ENCODE results near the gene TNFRSF4.
A peak's percentile ranks its signal among the peaks of the same experiment; 100 is the strongest.

The TNFRSF4 gene

GRCh38 chr1:1164361-1164700 is 49.6 kb downstream of the TNFRSF4 start:
- no peak overlapping the region for H2AK5ac ChIP-seq (ENCODE audit: low read length)
- no peak overlapping the region for H3K4ac ChIP-seq (ENCODE audit: low read depth, low read length)
- no peak overlapping the region for H2BK120ac ChIP-seq (ENCODE audit: low read depth, low read length)
- H3K56ac ChIP-seq (ENCODE audit: low read length): peak overlapping the region; percentile 86
- DNase-seq: no peak
- H4K8ac ChIP-seq (ENCODE audit: low read depth, low read length): no peak overlapping the region
- H4K5ac ChIP-seq (ENCODE audit: low read length): no peak overlapping the region
- peaks cover 4% of the 10 kb centered on the region for H3K4me1 ChIP-seq (ENCODE audit: control insufficient read depth, low read depth, low read length)
- H3K79me1 ChIP-seq (ENCODE audit: low read length): no peaks in the 10 kb centered on the region
- no peak overlapping the region for H2BK5ac ChIP-seq (ENCODE audit: low read length)
- peak overlapping the region; percentile 53 for H3K9ac ChIP-seq (ENCODE audit: low read length)
- H3K79me2 ChIP-seq (ENCODE audit: control insufficient read depth, insufficient read depth, low read length): no peaks in the 10 kb centered on the region
- H3K23ac ChIP-seq (ENCODE audit: low read length): peak overlapping the region; percentile 80
- no peak overlapping the region for H2BK15ac ChIP-seq (replicated peaks; ENCODE audit: low read depth)
- H3K27me3 ChIP-seq (ENCODE audit: insufficient read depth, low read length, poor library complexity): no peaks in the 10 kb centered on the region
- H3K27ac ChIP-seq (ENCODE audit: low read depth, low read length): no peak overlapping the region
- peak overlapping the region; percentile 24 for H3K18ac ChIP-seq (ENCODE audit: low read length)
- no peak overlapping the region for H3K4me2 ChIP-seq (ENCODE audit: low read length)
- no CpG with 5 or more reads among the region's 26 CpGs for WGBS (ENCODE audit: extremely low coverage, insufficient coverage, low lambda C conversion rate)
- H3K36me3 ChIP-seq (ENCODE audit: control insufficient read depth, insufficient read depth, low read length): no peaks in the 10 kb centered on the region
- no peak overlapping the region for H3K4me3 ChIP-seq (ENCODE audit: low read length)

GRCh38 chr1:1163538-1164070 is 50.3 kb downstream of the TNFRSF4 start:
- H2AK5ac ChIP-seq (ENCODE audit: low read length): peak overlapping the region; percentile 74
- no peaks in the 10 kb centered on the region for H3K79me2 ChIP-seq (ENCODE audit: control insufficient read depth, insufficient read depth, low read length)
- H3K36me3 ChIP-seq (ENCODE audit: control insufficient read depth, insufficient read depth, low read length): no peaks in the 10 kb centered on the region
- no peaks in the 10 kb centered on the region for H3K27me3 ChIP-seq (ENCODE audit: insufficient read depth, low read length, poor library complexity)
- H3K56ac ChIP-seq (ENCODE audit: low read length): no peak overlapping the region
- H2BK15ac ChIP-seq (replicated peaks; ENCODE audit: low read depth): no peak overlapping the region
- H3K9ac ChIP-seq (ENCODE audit: low read length): no peak overlapping the region
- no peak overlapping the region for H4K8ac ChIP-seq (ENCODE audit: low read depth, low read length)
- H4K5ac ChIP-seq (ENCODE audit: low read length): no peak overlapping the region
- H3K4me3 ChIP-seq (ENCODE audit: low read length): no peak overlapping the region
- DNase-seq: no peak
- no peak overlapping the region for H3K4ac ChIP-seq (ENCODE audit: low read depth, low read length)
- no peak overlapping the region for H3K18ac ChIP-seq (ENCODE audit: low read length)
- H2BK5ac ChIP-seq (ENCODE audit: low read length): no peak overlapping the region
- H2BK120ac ChIP-seq (ENCODE audit: low read depth, low read length): no peak overlapping the region
- no peak overlapping the region for H3K23ac ChIP-seq (ENCODE audit: low read length)
- no peak overlapping the region for H3K27ac ChIP-seq (ENCODE audit: low read depth, low read length)
- peaks cover 4% of the 10 kb centered on the region for H3K4me1 ChIP-seq (ENCODE audit: control insufficient read depth, low read depth, low read length)
- no peaks in the 10 kb centered on the region for H3K79me1 ChIP-seq (ENCODE audit: low read length)
- no peak overlapping the region for H3K4me2 ChIP-seq (ENCODE audit: low read length)
- no CpG with 5 or more reads among the region's 33 CpGs for WGBS (ENCODE audit: extremely low coverage, insufficient coverage, low lambda C conversion rate)

- Histone ChIP-seq H2BK15ac (replicated peaks; ENCODE audit: low read depth) (no peak overlapping the region), H3K18ac (ENCODE audit: low read length) (no peak overlapping the region), H3K9ac (ENCODE audit: low read length) (no peak overlapping the region), H3K4me3 (ENCODE audit: low read length) (no peak overlapping the region), H3K27me3 (ENCODE audit: insufficient read depth, low read length, poor library complexity) (no peaks in the 10 kb centered on the region), H3K36me3 (ENCODE audit: control insufficient read depth, insufficient read depth, low read length) (no peaks in the 10 kb centered on the region), H2AK5ac (ENCODE audit: low read length) (no peak overlapping the region), H3K4ac (ENCODE audit: low read depth, low read length) (no peak overlapping the region), H2BK120ac (ENCODE audit: low read depth, low read length) (no peak overlapping the region), H3K27ac (ENCODE audit: low read depth, low read length) (no peak overlapping the region), H3K4me2 (ENCODE audit: low read length) (no peak overlapping the region), H3K4me1 (ENCODE audit: control insufficient read depth, low read depth, low read length) (peaks cover 6% of the 10 kb centered on the region), H2BK5ac (ENCODE audit: low read length) (no peak overlapping the region), H3K56ac (ENCODE audit: low read length) (no peak overlapping the region), H3K79me1 (ENCODE audit: low read length) (no peaks in the 10 kb centered on the region), H4K5ac (ENCODE audit: low read length) (no peak overlapping the region), H4K8ac (ENCODE audit: low read depth, low read length) (no peak overlapping the region), H3K23ac (ENCODE audit: low read length) (no peak overlapping the region), H3K79me2 (ENCODE audit: control insufficient read depth, insufficient read depth, low read length) (no peaks in the 10 kb centered on the region)
- WGBS (ENCODE audit: extremely low coverage, insufficient coverage, low lambda C conversion rate): no CpG with 5 or more reads among the region's 73 CpGs
- no peak for DNase-seq
Observed at GRCh38 chr1:1162597-1163537, 51.1 kb downstream of the TNFRSF4 start.

- H4K8ac ChIP-seq (ENCODE audit: low read depth, low read length): no peak overlapping the region
- H3K4me3 ChIP-seq (ENCODE audit: low read length): no peak overlapping the region
- no peaks in the 10 kb centered on the region for H3K36me3 ChIP-seq (ENCODE audit: control insufficient read depth, insufficient read depth, low read length)
- no peak overlapping the region for H2AK5ac ChIP-seq (ENCODE audit: low read length)
- H3K56ac ChIP-seq (ENCODE audit: low read length): no peak overlapping the region
- no peak overlapping the region for H4K5ac ChIP-seq (ENCODE audit: low read length)
- H3K9ac ChIP-seq (ENCODE audit: low read length): no peak overlapping the region
- no peak overlapping the region for H3K4me2 ChIP-seq (ENCODE audit: low read length)
- no peak overlapping the region for H2BK5ac ChIP-seq (ENCODE audit: low read length)
- WGBS (ENCODE audit: extremely low coverage, insufficient coverage, low lambda C conversion rate): no CpG with 5 or more reads among the region's 17 CpGs
- no peak overlapping the region for H2BK15ac ChIP-seq (replicated peaks; ENCODE audit: low read depth)
- H3K27ac ChIP-seq (ENCODE audit: low read depth, low read length): no peak overlapping the region
- H3K79me2 ChIP-seq (ENCODE audit: control insufficient read depth, insufficient read depth, low read length): no peaks in the 10 kb centered on the region
- no peak overlapping the region for H2BK120ac ChIP-seq (ENCODE audit: low read depth, low read length)
- no peak for DNase-seq
- no peak overlapping the region for H3K4ac ChIP-seq (ENCODE audit: low read depth, low read length)
- peaks cover 6% of the 10 kb centered on the region for H3K4me1 ChIP-seq (ENCODE audit: control insufficient read depth, low read depth, low read length)
- H3K23ac ChIP-seq (ENCODE audit: low read length): no peak overlapping the region
- H3K27me3 ChIP-seq (ENCODE audit: insufficient read depth, low read length, poor library complexity): no peaks in the 10 kb centered on the region
- H3K18ac ChIP-seq (ENCODE audit: low read length): no peak overlapping the region
- H3K79me1 ChIP-seq (ENCODE audit: low read length): no peaks in the 10 kb centered on the region
Observed at GRCh38 chr1:1161683-1162079, 52.3 kb downstream of the TNFRSF4 start.

Small RNA genes lying within 50 kb of the gene (small RNA-seq; reads per million reads assigned to genes)
- 47.5 reads per million, percentile 94 among the genes with 10 or more reads in this experiment for gene MIR200A (ENCODE audit: insufficient read depth)
- 709 reads per million, percentile 98 among the genes with 10 or more reads in this experiment for gene MIR200B (ENCODE audit: insufficient read depth)
- gene MIR429 (ENCODE audit: insufficient read depth): 128 reads per million, percentile 96 among the genes with 10 or more reads in this experiment
